ENCODE results near the gene CBX6.

Gene CBX6

GRCh38 chr22:38872831-38873248, 824 bp upstream of the CBX6 start:
- ATAC-seq = peak; percentile 54
- TF ChIP-seq BACH2 (CRISPR knock-in tag; IDR thresholded peaks at IDR 0.05; ENCODE audit: borderline replicate concordance) = no peak
- no peak for TF ChIP-seq ZNF565 (CRISPR knock-in tag; conservative IDR thresholded peaks at IDR 0.05; ENCODE audit: low read depth)
- TF ChIP-seq ISL1 (CRISPR knock-in tag; IDR thresholded peaks at IDR 0.05) = no peak

GRCh38 chr22:38871360-38872171, 450 bp downstream of the CBX6 start:
- ATAC-seq = no peak
- TF ChIP-seq, protein P1, sequence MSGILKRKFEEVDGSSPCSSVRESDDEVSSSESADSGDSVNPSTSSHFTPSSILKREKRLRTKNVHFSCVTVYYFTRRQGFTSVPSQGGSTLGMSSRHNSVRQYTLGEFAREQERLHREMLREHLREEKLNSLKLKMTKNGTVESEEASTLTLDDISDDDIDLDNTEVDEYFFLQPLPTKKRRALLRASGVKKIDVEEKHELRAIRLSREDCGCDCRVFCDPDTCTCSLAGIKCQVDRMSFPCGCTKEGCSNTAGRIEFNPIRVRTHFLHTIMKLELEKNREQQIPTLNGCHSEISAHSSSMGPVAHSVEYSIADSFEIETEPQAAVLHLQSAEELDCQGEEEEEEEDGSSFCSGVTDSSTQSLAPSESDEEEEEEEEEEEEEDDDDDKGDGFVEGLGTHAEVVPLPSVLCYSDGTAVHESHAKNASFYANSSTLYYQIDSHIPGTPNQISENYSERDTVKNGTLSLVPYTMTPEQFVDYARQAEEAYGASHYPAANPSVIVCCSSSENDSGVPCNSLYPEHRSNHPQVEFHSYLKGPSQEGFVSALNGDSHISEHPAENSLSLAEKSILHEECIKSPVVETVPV (CRISPR knock-in tag; IDR thresholded peaks at IDR 0.05) = no peak
- TF ChIP-seq SNAI2 (CRISPR knock-in tag; IDR thresholded peaks at IDR 0.05) (no peak), OSR1 (CRISPR knock-in tag; IDR thresholded peaks at IDR 0.05) (no peak), ZFP30 (CRISPR knock-in tag; IDR thresholded peaks at IDR 0.05) (no peak), ARNTL (CRISPR knock-in tag; IDR thresholded peaks at IDR 0.05; ENCODE audit: borderline replicate concordance, low read depth) (no peak), PPARA (CRISPR knock-in tag; IDR thresholded peaks at IDR 0.05; ENCODE audit: borderline replicate concordance) (no peak), ZNF8 (CRISPR knock-in tag; IDR thresholded peaks at IDR 0.05) (no peak), ESRRG (CRISPR knock-in tag; IDR thresholded peaks at IDR 0.05) (no peak), POU6F1 (CRISPR knock-in tag; IDR thresholded peaks at IDR 0.05; ENCODE audit: borderline replicate concordance, low read depth) (no peak), ZNF565 (CRISPR knock-in tag; conservative IDR thresholded peaks at IDR 0.05; ENCODE audit: low read depth) (no peak)
- TF ChIP-seq, protein P2, sequence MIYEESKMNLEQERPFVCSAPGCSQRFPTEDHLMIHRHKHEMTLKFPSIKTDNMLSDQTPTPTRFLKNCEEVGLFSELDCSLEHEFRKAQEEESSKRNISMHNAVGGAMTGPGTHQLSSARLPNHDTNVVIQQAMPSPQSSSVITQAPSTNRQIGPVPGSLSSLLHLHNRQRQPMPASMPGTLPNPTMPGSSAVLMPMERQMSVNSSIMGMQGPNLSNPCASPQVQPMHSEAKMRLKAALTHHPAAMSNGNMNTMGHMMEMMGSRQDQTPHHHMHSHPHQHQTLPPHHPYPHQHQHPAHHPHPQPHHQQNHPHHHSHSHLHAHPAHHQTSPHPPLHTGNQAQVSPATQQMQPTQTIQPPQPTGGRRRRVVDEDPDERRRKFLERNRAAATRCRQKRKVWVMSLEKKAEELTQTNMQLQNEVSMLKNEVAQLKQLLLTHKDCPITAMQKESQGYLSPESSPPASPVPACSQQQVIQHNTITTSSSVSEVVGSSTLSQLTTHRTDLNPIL (CRISPR knock-in tag; IDR thresholded peaks at IDR 0.05; ENCODE audit: low read depth) = no peak

GRCh38 chr22:38870791-38871359, 1.1 kb downstream of the CBX6 start:
- ATAC-seq = no peak
- TF ChIP-seq PPARA (CRISPR knock-in tag; IDR thresholded peaks at IDR 0.05; ENCODE audit: borderline replicate concordance) (no peak), ZNF8 (CRISPR knock-in tag; IDR thresholded peaks at IDR 0.05) (no peak)
- TF ChIP-seq, protein P3, sequence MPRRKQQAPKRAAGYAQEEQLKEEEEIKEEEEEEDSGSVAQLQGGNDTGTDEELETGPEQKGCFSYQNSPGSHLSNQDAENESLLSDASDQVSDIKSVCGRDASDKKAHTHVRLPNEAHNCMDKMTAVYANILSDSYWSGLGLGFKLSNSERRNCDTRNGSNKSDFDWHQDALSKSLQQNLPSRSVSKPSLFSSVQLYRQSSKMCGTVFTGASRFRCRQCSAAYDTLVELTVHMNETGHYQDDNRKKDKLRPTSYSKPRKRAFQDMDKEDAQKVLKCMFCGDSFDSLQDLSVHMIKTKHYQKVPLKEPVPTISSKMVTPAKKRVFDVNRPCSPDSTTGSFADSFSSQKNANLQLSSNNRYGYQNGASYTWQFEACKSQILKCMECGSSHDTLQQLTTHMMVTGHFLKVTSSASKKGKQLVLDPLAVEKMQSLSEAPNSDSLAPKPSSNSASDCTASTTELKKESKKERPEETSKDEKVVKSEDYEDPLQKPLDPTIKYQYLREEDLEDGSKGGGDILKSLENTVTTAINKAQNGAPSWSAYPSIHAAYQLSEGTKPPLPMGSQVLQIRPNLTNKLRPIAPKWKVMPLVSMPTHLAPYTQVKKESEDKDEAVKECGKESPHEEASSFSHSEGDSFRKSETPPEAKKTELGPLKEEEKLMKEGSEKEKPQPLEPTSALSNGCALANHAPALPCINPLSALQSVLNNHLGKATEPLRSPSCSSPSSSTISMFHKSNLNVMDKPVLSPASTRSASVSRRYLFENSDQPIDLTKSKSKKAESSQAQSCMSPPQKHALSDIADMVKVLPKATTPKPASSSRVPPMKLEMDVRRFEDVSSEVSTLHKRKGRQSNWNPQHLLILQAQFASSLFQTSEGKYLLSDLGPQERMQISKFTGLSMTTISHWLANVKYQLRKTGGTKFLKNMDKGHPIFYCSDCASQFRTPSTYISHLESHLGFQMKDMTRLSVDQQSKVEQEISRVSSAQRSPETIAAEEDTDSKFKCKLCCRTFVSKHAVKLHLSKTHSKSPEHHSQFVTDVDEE (CRISPR knock-in tag; IDR thresholded peaks at IDR 0.05) = no peak

- peak; percentile 83 for ATAC-seq
- TF ChIP-seq POU6F1 (CRISPR knock-in tag; IDR thresholded peaks at IDR 0.05; ENCODE audit: borderline replicate concordance, low read depth) = no peak
- TF ChIP-seq, protein P3 (CRISPR knock-in tag; IDR thresholded peaks at IDR 0.05) = no peak
- no peak for TF ChIP-seq CSDC2 (CRISPR knock-in tag; IDR thresholded peaks at IDR 0.05)
- TF ChIP-seq TOX (CRISPR knock-in tag; IDR thresholded peaks at IDR 0.05; ENCODE audit: borderline replicate concordance) = no peak
- TF ChIP-seq ZFP30 (CRISPR knock-in tag; IDR thresholded peaks at IDR 0.05) = no peak
These were observed 1.7 kb downstream of the CBX6 start for GRCh38 chr22:38870312-38870741.
